GM18499 (cell line): ENCODE results near the gene TULP1.

Experiments
- ATAC-seq: cut with Tn5 transposase; IDR thresholded peaks from one replicate; pipeline ENCODE4 v1.9.1; 2021; ENCODE audit warnings: moderate number of reproducible peaks; ENCODE audit not compliant: insufficient read depth, unreplicated experiment

Gene TULP1

DNA sequence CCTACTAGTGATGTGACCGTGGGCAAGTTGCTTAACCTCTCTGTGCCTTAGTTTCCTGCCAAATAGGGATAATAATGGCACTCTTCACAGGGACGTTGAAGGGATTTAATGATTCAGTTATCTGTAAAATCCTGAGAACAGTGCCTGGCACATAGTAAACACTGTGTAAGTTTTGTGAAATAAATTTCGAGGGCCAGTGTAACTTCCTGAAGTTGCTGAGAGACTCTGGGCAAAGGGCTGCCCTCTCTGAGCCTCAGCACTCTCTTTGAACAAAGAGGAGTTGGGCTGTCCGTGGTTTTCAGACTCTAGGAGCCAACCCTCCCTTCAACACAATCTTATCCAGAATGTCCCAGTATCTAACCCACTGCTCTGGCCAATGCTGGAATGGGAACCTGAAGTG is 13.3 kb downstream of the TULP1 start:
- ATAC-seq: no peak

GRCh38 chr6:35498422-35499067 is 14.2 kb downstream of the TULP1 start:
- no peak for ATAC-seq

- no peak for ATAC-seq
Observed at GRCh38 chr6:35497571-35498421, 14.9 kb downstream of the TULP1 start.

DNA sequence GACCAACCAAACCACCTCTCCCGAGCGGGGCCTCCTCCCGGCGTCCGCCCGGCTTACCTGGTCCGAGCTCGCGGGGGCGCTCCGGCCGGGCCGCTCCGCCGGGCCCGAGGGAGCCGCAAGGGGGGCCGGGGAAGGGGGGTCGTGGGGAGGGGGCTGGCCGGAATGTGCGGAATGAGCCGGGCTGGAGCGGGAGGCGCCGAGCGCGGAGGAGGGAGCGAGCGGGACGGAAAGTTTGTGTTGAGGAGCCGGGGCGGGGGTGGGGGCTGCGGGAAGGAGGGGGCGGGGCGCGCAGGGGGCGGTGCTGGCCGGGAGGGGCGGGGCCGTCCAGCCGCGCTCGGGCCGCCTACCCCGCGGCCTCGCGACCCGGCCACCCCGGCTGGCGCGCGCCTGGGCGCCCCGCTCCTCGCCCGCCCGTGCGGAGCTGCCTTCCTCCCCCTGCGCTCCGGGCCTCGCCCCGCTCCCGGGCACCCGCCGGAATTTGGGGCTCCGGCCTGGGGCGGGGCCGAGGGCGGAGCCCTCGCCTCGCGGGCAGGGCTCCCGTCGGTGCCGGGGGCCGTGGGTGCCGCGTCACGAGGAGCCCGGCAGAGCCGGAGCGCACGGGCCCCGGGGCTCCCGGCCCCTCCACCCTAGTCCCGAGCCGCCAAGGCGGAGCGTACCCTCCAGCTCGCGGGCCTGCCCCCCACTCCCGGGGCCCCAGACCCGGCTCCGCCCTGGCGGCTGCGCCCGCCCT is 15.7 kb downstream of the TULP1 start, which contains the start of gene TEAD3:
TSS of gene TEAD3 (minus strand) at position 239 of the 730 bp plus-strand sequence.
- no peak for ATAC-seq

DNA sequence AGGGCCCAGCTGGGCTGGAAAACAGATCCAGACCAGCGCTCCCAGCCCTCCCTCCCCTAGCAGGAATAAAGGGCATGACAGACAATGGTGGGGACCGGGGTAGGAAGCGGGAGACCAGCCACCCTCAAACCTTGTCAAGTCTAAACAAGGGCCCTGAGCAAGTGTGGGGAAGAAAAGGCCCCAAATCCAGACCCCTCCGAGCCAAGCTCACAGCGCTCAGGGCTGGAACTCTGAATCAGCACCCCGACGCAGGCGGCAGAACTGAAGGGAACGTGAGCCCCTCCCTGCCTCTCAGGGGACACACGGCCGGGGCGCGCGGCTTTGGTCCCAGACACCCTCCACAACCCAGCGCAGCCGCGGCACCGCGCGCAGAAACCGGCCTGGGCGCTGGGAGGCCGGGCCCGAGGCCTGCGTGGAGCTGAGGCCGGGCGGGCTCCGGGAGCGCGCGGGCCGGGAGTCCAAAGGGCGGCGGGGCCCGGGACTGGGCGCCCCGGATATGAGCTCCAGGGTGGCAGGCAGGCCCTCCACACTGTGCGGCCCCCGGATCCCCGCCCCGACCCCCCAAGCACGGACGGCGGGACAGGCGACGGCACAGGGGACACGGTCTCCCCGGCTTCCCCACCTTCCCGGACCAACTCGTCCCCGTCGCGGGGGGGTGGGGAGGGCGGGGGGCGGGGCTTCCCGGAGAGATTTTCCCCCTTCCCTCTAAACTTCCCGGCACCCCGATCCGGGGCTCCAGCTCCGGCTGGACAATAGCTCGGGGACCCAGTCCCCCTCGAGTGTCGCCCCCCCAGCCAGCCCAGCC is 16.5 kb downstream of the TULP1 start:
- ATAC-seq: no peak

DNA sequence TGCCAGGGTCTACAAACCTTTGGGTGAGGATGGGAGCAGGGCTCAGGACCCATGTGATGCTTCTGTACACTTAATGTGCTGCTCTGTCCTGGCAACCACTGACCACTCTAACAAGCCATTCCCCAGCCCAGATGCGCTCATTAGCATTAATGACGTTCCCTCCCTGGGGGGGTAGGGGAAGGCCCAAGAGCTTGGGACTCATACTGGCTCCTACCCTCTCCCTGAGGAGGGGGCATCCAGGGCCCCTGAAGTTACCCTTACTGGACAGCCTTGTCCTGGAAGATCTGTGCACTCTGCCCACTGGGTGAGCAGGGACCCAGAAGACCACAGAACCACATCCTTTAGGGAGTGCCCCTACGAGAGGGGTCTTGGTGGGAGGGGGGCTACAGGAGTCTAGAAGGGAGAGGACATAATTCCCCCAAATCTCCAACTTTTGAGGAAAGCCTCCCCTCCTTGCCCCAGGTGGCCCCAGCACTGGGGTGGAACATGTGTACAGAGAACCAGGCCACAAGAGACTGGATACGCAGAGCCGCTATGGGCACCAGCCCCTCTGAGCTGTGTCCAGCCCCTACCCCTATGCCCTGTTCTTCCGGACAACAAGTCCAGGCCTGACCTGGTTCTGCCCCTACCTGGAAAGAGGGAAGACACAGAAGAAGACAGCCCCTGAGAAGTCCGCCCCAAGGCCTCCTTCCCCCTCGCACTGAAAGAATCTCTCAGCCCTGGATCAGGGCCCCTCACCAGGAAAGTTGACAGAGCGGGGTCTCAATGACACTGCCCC is 17.2 kb downstream of the TULP1 start:
- ATAC-seq: no peak

DNA sequence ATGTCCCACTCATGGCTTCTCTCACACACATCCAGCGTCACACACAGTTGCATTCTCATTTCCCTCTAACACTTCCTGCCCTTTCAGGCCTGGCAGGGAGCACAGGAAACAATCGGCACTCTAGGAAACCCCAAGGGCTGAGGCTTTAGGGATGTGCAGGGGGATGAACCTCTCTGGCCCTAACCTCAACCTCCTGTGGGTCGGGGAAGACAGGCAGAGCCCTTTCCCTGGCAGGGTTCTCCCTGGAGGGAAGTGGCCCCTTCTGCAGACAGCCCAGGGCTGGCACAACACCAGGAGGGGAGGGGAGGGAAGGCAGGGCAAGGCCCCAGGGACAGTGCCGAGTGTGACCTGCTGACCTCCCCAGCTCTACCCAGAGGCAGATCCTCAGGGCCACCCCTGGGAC is 18.5 kb downstream of the TULP1 start:
- ATAC-seq: no peak

- ATAC-seq: no peak
Observed at GRCh38 chr6:35493307-35493983, 19.3 kb downstream of the TULP1 start.

GRCh38 chr6:35492974-35493284 is 19.8 kb downstream of the TULP1 start:
- ATAC-seq: no peak

GRCh38 chr6:35492258-35492973 is 20.3 kb downstream of the TULP1 start:
- ATAC-seq: no peak

DNA sequence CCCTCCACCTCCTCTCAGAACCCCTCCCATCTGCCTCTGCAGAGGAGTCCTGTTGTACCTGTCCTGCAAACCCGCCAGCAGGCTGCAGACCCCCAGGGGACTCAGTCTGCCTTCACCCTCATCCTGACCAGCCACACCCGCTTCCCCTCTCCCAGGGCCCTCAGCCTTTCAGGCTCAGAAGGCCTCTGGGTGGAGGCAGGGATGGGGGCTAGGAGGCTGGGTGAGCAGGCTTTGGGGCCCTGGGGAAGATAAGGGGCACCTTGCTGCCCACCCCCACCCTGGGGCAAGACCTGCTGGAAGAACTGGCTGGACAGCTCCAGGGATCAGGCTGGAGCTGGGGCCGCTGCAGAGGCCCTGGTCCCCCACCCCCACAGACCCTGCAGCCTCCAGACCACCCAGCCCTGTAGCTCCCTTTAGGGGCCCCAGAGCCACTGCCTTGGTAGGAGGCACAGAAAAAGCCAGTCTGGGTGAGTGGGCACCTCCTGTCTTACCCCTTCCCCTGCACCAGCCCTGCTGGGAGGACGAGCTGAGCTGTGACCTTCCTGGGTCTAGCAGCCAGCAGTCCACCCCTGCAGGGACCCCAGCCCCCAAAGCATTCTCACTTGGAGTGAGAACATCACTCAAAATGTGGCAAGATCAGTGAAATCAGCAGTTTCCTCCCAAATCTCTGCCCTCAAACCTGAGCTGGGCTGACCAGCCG is 21.0 kb downstream of the TULP1 start:
- ATAC-seq: no peak

DNA sequence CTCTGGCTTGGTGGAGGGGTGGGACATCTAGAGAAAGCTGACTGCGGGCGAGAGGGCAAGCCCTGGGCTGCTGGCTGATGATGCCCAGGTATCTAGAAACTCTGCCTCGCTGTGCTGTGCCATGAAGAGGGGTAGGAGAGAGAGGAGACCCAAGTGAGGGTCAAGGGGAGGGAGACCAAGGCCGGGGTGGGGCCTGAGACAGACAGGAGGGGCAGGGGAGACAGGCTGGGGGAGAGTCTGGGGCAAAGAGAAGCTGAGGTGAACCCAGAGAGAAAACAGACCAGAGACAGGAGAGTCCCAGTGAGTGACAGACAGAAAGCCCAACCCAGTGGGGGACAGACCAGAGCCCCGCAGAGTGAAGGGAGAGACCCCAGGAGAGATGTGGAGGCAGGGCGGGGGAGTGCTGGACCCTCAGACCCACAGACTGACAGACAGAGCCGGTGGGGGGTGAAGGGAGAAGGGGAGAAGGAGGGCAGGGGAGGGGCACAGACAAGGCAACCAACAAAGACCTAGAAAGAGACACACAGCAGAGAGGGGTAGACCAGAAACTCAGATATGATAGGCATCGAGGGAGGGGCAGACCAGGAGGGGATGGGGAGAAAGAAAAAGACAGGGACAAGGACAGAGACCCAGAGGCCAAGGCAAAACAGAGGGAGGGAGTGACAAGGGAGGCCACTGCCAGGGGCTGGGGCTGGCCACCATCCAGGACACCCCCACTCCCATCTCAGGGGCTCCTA is 21.7 kb downstream of the TULP1 start:
- no peak for ATAC-seq

- ATAC-seq: no peak
Observed at GRCh38 chr6:35489995-35490791, 22.5 kb downstream of the TULP1 start.

DNA sequence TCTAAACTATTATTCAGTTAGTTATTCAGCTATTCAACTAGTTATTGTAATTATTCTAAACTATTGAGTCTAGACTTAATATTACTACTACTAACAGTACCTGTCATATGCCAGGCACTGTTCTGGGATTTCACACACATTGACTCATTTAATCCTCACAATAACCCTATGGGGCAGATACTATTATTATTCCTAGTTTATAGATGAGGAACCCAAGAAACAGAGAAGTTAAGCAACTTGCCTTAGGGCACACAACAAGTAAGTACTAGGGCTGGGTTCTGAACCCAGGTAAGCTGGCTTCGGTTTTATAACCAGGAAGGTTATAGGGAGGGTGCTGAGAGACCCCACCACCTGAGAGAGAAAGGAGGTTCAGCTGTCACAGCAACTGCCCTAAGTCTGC is 23.6 kb downstream of the TULP1 start:
- ATAC-seq: no peak

DNA sequence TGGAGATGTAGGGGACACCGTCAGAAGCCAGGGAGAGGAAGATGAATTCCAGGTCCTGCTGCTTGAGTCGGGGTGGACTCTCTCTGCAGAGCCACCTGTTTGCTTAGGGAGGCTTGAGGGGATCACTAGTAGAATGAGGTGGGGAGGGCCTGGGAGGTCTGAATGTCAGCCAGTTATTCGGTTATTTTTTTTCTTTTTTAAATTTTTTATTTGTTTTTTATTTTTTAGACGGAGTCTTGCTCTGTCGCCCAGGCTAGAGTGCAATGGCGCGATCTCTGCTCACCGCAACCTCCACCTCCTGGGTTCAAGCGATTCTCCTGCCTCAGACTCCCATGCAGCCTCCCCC is 24.2 kb downstream of the TULP1 start:
- no peak for ATAC-seq

GRCh38 chr6:35487658-35488516 is 24.8 kb downstream of the TULP1 start:
- ATAC-seq: no peak
